Measurements from ENCODE around the gene EXOSC2. TPM values are rescaled to one million over a fixed set of nuclear protein-coding genes. Genes with fewer than 3 reads are reported as not detected.
"Not testable (repeated sequence)": the region's sequence is repeated elsewhere in the genome, so short reads cannot be mapped to it uniquely, and the experiment has no call there.

Gene EXOSC2
- total and polyA plus RNA-seq, 11 donors = 10.6 to 19.7 (median 13.1) TPM

- Histone ChIP-seq H3K36me3 (no peaks in the 10 kb centered on the region), H3K27ac (no peak overlapping the region), H3K27me3 (peaks cover 0 to 13% (median 5%) of the 10 kb centered on the region in 9 donors), H3K4me1 (peaks cover 0 to 17% (median 11%) of the 10 kb centered on the region in 12 donors), H3K4me3 (peak overlapping the region in 10 of 12 donors; percentile 44 to 64 (median 59)), H3K9me3 (peaks cover 0 to 8% (median 0%) of the 10 kb centered on the region in 12 donors)
- ATAC-seq (peak; percentile 63 to 87 (median 78)), DNase-seq (peak; percentile 69 to 86 (median 79))
- WGBS, 4 donors = 3 to 6% (median 4%) methylated on average over 22 of the region's 22 CpGs
- TF ChIP-seq POLR2A (IDR thresholded peaks at IDR 0.05) (no peak), CTCF (IDR thresholded peaks at IDR 0.05) (peak; percentile 72 to 94 (median 82))
- intact Hi-C loops (cut with DNase I) = loop anchor here (1.0 to 10.0 kb wide), 9 partner anchors 55 to 578 kb away; partner anchors contain the start of gene FUBP3 (in 2 of the 10)
Measured at GRCh38 chr9:130682421-130683121, 11.0 kb upstream of the EXOSC2 start.

- DNase-seq (no peak), ATAC-seq (no peak)
- Histone ChIP-seq H3K4me1 (peaks cover 0 to 17% (median 11%) of the 10 kb centered on the region in 12 donors), H3K27ac (no peak overlapping the region), H3K36me3 (no peaks in the 10 kb centered on the region), H3K27me3 (peaks cover 0 to 11% (median 5%) of the 10 kb centered on the region in 9 donors), H3K9me3 (peaks cover 0 to 8% (median 0%) of the 10 kb centered on the region in 12 donors), H3K4me3 (no peak overlapping the region)
- intact Hi-C loops (cut with DNase I) = loop anchor here in 4 of 10 donors (10.0 kb wide), 2 partner anchors 110 to 580 kb away; partner anchors contain the start of gene FUBP3 (in 2 of the 4)
- no peak for TF ChIP-seq POLR2A (IDR thresholded peaks at IDR 0.05)
- TF ChIP-seq CTCF (IDR thresholded peaks at IDR 0.05) = no peak
Measured at GRCh38 chr9:130685104-130685503, 8.5 kb upstream of the EXOSC2 start.

GRCh38 chr9:130685945-130686344 is 7.6 kb upstream of the EXOSC2 start:
- not testable (repeated sequence) for H3K9me3 ChIP-seq, DNase-seq, H3K27me3 ChIP-seq, H3K4me3 ChIP-seq, H3K27ac ChIP-seq, ATAC-seq, H3K36me3 ChIP-seq
- intact Hi-C loops (cut with DNase I) = loop anchor here in 4 of 10 donors (10.0 kb wide), 2 partner anchors 111 to 581 kb away; partner anchors contain the start of gene FUBP3 (in 2 of the 4)
- 89 to 96% (median 91%) methylated on average over 11 of the region's 11 CpGs for WGBS, 4 donors
- peaks cover 0 to 18% (median 10%) of the 10 kb centered on the region in 12 donors for H3K4me1 ChIP-seq

GRCh38 chr9:130687615-130688014 is 6.0 kb upstream of the EXOSC2 start:
- intact Hi-C loops (cut with DNase I) = loop anchor here in 4 of 10 donors (10.0 kb wide), 2 partner anchors 113 to 583 kb away; partner anchors contain the start of gene FUBP3 (in 2 of the 4)
- H3K9me3 ChIP-seq = peaks cover 0 to 8% (median 0%) of the 10 kb centered on the region in 12 donors
- H3K36me3 ChIP-seq = no peaks in the 10 kb centered on the region
- DNase-seq = no peak
- H3K27me3 ChIP-seq = no peaks in the 10 kb centered on the region
- WGBS, 4 donors = 78 to 91% (median 86%) methylated on average over 2 of the region's 2 CpGs
- no peak overlapping the region for H3K4me3 ChIP-seq
- no peak overlapping the region for H3K27ac ChIP-seq
- TF ChIP-seq CTCF (IDR thresholded peaks at IDR 0.05) = no peak
- no peak for TF ChIP-seq POLR2A (IDR thresholded peaks at IDR 0.05)
- peaks cover 0 to 11% (median 0%) of the 10 kb centered on the region in 12 donors for H3K4me1 ChIP-seq
- no peak for ATAC-seq
